ENCODE results near the gene ACSBG1.
A peak's percentile ranks its signal among the peaks of the same experiment; 100 is the strongest.
"Not testable (repeated sequence)": the region's sequence is repeated elsewhere in the genome, so short reads cannot be mapped to it uniquely, and the experiment has no call there.

Gene ACSBG1

GRCh38 chr15:78170848-78171773 is 63.3 kb downstream of the ACSBG1 start:
- DNase-seq (ENCODE audit: low read depth in 1 of 2, low spot score in 1 of 2) = no peak

- DNase-seq (ENCODE audit: low read depth in 1 of 2, low spot score in 1 of 2) = no peak
These were observed 65.8 kb downstream of the ACSBG1 start for GRCh38 chr15:78168608-78169007.

GRCh38 chr15:78167227-78167888 is 67.0 kb downstream of the ACSBG1 start:
- no peak for DNase-seq (ENCODE audit: low read depth in 1 of 2, low spot score in 1 of 2)

GRCh38 chr15:78164010-78164409 is 70.4 kb downstream of the ACSBG1 start:
- no peak for DNase-seq (ENCODE audit: low read depth in 1 of 2, low spot score in 1 of 2)

- no peak for DNase-seq (ENCODE audit: low read depth in 1 of 2, low spot score in 1 of 2)
These were observed 72.3 kb downstream of the ACSBG1 start for GRCh38 chr15:78162038-78162437.

GRCh38 chr15:78159395-78159794 is 75.0 kb downstream of the ACSBG1 start:
- DNase-seq (ENCODE audit: low read depth in 1 of 2, low spot score in 1 of 2) = no peak

- DNase-seq (ENCODE audit: low read depth in 1 of 2, low spot score in 1 of 2) = no peak
These were observed 77.2 kb downstream of the ACSBG1 start for GRCh38 chr15:78157203-78157602.

- no peak for DNase-seq (ENCODE audit: low read depth in 1 of 2, low spot score in 1 of 2)
These were observed 77.7 kb downstream of the ACSBG1 start for GRCh38 chr15:78156653-78157052.

GRCh38 chr15:78155355-78155939 is 78.9 kb downstream of the ACSBG1 start:
- no peak for DNase-seq (ENCODE audit: low read depth in 1 of 2, low spot score in 1 of 2)

GRCh38 chr15:78154955-78155354 is 79.4 kb downstream of the ACSBG1 start:
- DNase-seq (ENCODE audit: low read depth in 1 of 2, low spot score in 1 of 2) = no peak

GRCh38 chr15:78151075-78151474 is 83.3 kb downstream of the ACSBG1 start:
- not testable (repeated sequence) for DNase-seq (ENCODE audit: low read depth in 1 of 2, low spot score in 1 of 2)

- no peak for DNase-seq (ENCODE audit: low read depth in 1 of 2, low spot score in 1 of 2)
These were observed 84.3 kb downstream of the ACSBG1 start for GRCh38 chr15:78149805-78150751.

GRCh38 chr15:78149068-78149804 is 85.1 kb downstream of the ACSBG1 start, which contains the start of gene IDH3A:
Gene IDH3A, plus strand, starts transcription at chr15:78149362. Its CDS starts 42 bp downstream, at chr15:78149404.
- DNase-seq (ENCODE audit: low read depth in 1 of 2, low spot score in 1 of 2) = peak; percentile 100

GRCh38 chr15:78148392-78149067 is 85.8 kb downstream of the ACSBG1 start:
- DNase-seq (ENCODE audit: low read depth in 1 of 2, low spot score in 1 of 2) = no peak

GRCh38 chr15:78147566-78147965 is 86.8 kb downstream of the ACSBG1 start:
- DNase-seq (ENCODE audit: low read depth in 1 of 2, low spot score in 1 of 2) = no peak

- DNase-seq (ENCODE audit: low read depth in 1 of 2, low spot score in 1 of 2) = no peak
These were observed 87.8 kb downstream of the ACSBG1 start for GRCh38 chr15:78146425-78147154.

- DNase-seq (ENCODE audit: low read depth in 1 of 2, low spot score in 1 of 2) = no peak
These were observed 92.0 kb downstream of the ACSBG1 start for GRCh38 chr15:78142332-78142731.

- no peak for DNase-seq (ENCODE audit: low read depth in 1 of 2, low spot score in 1 of 2)
These were observed 94.1 kb downstream of the ACSBG1 start for GRCh38 chr15:78140292-78140691.

- no peak for DNase-seq (ENCODE audit: low read depth in 1 of 2, low spot score in 1 of 2)
These were observed 94.8 kb downstream of the ACSBG1 start for GRCh38 chr15:78139578-78139977.

Data from activated T-helper 1 cell treated with anti-CD3 and anti-CD28 coated beads, Interleukin-2, amount 50 U/mL, for 16 hours (primary cell).